Colonic mucosa (tissue), 4 donors: Measurements from ENCODE around the gene HINT3. TPM values are rescaled to one million over a fixed set of nuclear protein-coding genes. Genes with fewer than 3 reads are reported as not detected.
"Not testable (repeated sequence)": the region's sequence is repeated elsewhere in the genome, so short reads cannot be mapped to it uniquely, and the experiment has no call there.

Experiments used
- DNase-seq: peaks from one replicate; pipeline ENCODE4 v3.0.0-alpha.2; 2020
- H3K27ac ChIP-seq: fragments of 200-600 bp; one replicate; pipeline ENCODE4 v1.8.0; 2021
- H3K27me3 ChIP-seq: fragments of 200-600 bp; one replicate; pipeline ENCODE4 v1.8.0; 2021
- H3K36me3 ChIP-seq: fragments of 200-600 bp; one replicate; pipeline ENCODE4 v1.8.0; 2021
- H3K4me1 ChIP-seq: fragments of 200-600 bp; one replicate; pipeline ENCODE4 v1.8.0; 2021; ENCODE audit warnings: mild to moderate bottlenecking
- H3K4me3 ChIP-seq: fragments of 200-600 bp; one replicate; pipeline ENCODE4 v1.8.0; 2021
- H3K9ac ChIP-seq, 2 donors: one replicate each; pipeline ENCODE4 v1.7.0; 2013; ENCODE audit warnings: control low read depth in 2 of 2, low read depth in 2 of 2, low read length in 2 of 2
- H3K9me3 ChIP-seq: fragments of 200-600 bp; one replicate; pipeline ENCODE4 v1.8.0; 2021
- intact Hi-C: fragments of 100-400 bp; cut with DNase I; formaldehyde crosslinking; loops from one replicate; pipeline ENCODE4 v1.14.1; 2022
- total RNA-seq, 2 donors: library from RNA; stranded (reverse); fragmentation: NEBNext Ultra II Directional in 1 of 2; extraction: Animal tissue kit (Norgen Biotek cat#: 25700) in 1 of 2; gene quantifications; one replicate each; pipeline ENCODE4 v1.2.1, GENCODE V29; 2021
- TF ChIP-seq, protein P1 (sequence below): fragments of 200-600 bp; IDR thresholded peaks from one replicate; pipeline ENCODE4 v1.8.0; 2022; ENCODE audit warnings: antibody characterized with exemption, mild to moderate bottlenecking
- donor health status: healthy.
- donor health status: DM: no; HTN: no; CAD: no.
- donor health status: DM: no; HTN: no; CAD: no.

HINT3 gene
- total RNA-seq, 2 donors from 2014 or later: 17.1 to 38.5 TPM

DNA sequence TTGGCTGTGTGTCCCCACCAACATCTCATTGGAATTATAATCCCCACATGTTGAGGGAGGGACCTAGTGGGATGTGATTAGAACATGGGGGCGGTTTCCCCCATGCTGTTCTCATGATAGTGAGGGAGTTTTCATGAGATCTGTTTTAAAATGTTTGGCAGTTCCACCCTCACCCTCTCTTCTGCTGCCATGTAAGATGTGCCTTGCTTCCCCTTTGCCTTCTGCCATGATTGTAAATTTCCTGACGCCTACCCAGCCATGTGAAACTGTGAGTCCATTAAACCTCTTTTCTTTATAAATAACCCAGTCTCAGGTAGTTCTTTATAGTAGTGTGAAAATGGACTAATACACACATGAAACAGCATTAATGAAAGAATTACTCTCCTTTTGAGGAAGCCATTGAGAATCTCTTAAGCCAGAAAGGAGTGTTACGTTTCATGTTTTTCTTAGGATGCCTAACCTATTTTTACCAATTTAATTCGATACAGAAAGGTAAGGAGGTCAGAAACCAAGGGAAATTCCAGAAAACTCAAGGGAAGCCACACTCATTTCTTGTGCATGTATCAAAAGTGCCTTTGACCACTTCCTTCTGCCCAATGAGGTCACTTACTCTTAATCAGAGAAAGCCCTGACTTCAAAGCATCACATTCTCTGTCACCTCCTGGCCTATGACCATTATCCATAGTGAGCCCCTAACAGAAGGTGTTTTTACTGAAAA lies 24.7 kb upstream of the HINT3 start:
- TF ChIP-seq, protein P1, sequence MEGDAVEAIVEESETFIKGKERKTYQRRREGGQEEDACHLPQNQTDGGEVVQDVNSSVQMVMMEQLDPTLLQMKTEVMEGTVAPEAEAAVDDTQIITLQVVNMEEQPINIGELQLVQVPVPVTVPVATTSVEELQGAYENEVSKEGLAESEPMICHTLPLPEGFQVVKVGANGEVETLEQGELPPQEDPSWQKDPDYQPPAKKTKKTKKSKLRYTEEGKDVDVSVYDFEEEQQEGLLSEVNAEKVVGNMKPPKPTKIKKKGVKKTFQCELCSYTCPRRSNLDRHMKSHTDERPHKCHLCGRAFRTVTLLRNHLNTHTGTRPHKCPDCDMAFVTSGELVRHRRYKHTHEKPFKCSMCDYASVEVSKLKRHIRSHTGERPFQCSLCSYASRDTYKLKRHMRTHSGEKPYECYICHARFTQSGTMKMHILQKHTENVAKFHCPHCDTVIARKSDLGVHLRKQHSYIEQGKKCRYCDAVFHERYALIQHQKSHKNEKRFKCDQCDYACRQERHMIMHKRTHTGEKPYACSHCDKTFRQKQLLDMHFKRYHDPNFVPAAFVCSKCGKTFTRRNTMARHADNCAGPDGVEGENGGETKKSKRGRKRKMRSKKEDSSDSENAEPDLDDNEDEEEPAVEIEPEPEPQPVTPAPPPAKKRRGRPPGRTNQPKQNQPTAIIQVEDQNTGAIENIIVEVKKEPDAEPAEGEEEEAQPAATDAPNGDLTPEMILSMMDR: no peak
- H3K27ac ChIP-seq: no peak overlapping the region
- no peak for DNase-seq
- intact Hi-C loops: no loop called here
- no peaks in the 10 kb centered on the region for H3K27me3 ChIP-seq
- H3K4me3 ChIP-seq: no peak overlapping the region
- H3K9me3 ChIP-seq: no peaks in the 10 kb centered on the region
- H3K9ac ChIP-seq: no peak overlapping the region
- no peaks in the 10 kb centered on the region for H3K36me3 ChIP-seq
- no peaks in the 10 kb centered on the region for H3K4me1 ChIP-seq

DNA sequence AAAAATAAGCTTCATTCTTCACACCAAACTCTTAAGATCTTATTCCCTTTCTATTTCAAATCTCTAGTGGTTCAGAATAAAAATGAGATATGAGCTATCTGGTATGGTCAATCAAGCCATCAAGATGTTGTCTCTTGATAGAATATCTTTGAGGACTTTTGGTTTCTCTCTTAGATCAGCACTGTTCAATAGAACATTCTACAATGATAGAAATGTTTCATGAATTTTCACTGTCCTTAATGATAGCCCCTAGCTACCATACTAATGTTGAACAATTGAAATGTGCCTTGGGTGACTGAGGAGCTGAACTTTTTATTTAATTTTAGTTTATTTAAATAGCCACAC lies 24.1 kb upstream of the HINT3 start:
- TF ChIP-seq, protein P1: no peak
- intact Hi-C loops: no loop called here
- no peaks in the 10 kb centered on the region for H3K4me1 ChIP-seq

DNA sequence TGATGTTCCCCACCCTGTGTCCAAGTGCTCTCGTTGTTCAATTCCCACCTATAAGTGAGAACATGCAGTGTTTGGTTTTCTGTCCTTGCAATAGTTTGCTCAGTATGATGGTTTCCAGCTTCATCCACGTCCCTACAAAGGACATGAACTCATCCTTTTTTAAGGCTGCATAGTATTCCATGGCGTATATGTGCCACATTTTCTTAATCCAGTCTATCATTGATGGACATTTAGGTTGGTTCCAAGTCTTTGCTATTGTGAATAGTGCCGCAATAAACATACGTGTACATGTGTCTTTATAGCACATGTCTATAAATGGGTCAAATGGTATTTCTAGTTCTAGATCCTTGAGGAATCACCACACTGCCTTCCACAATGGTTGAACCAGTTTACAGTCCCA lies 21.1 kb upstream of the HINT3 start:
- H3K4me3 ChIP-seq, H3K9me3 ChIP-seq, DNase-seq, H3K36me3 ChIP-seq, intact Hi-C loops, H3K9ac ChIP-seq, H3K4me1 ChIP-seq, H3K27me3 ChIP-seq, H3K27ac ChIP-seq: not testable (repeated sequence)

More for the DNA sequence above, 24.1 kb upstream of the HINT3 start:
- Histone ChIP-seq H3K9ac (no peak overlapping the region), H3K36me3 (no peaks in the 10 kb centered on the region), H3K27ac (no peak overlapping the region), H3K4me3 (no peak overlapping the region), H3K27me3 (no peaks in the 10 kb centered on the region), H3K9me3 (no peaks in the 10 kb centered on the region)
- no peak for DNase-seq

DNA sequence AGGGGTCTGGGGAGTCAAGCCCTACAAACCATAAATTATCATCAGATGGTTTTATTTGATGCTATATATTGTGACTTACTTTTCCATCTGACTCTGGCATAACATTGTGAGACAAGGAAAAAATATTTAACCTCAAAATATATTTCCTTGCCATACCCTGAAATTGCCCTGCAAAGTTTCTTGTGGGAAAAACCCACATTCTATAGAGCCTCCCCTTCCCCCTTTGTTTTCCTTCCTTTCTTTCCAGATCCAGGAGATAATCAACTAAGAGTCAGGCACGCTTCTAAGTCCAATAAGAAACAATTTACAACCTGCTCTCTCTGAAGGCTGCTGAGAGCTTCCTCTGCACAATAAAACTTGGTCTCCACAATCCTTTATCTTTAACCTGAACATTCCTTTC lies 17.5 kb upstream of the HINT3 start:
- H3K4me1 ChIP-seq: peaks cover 8% of the 10 kb centered on the region
- no peak overlapping the region for H3K27ac ChIP-seq
- intact Hi-C loops: no loop called here
- no peak overlapping the region for H3K9ac ChIP-seq
- TF ChIP-seq, protein P1: no peak
- H3K36me3 ChIP-seq: no peaks in the 10 kb centered on the region
- no peak overlapping the region for H3K4me3 ChIP-seq
- H3K27me3 ChIP-seq: no peaks in the 10 kb centered on the region
- no peaks in the 10 kb centered on the region for H3K9me3 ChIP-seq
- DNase-seq: no peak

DNA sequence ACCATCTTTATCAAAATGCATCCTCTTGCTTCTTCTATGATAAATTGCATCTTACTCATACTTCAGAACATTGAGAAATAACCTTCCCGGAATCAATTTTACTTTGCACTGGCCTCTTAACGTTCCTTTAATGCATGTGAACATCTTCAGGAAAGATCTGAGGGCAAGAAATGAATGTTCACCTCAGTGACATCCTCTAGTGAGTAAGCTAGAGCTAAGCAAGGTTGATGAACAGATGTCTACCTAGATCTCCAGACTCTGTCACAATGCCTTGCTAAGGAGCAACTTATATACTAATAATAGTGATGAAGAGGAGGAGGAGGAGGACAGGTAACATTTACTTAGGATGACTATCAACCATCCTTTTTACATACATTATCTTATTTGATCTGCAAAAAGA lies 16.8 kb upstream of the HINT3 start:
- intact Hi-C loops: no loop called here
- Histone ChIP-seq H3K36me3 (no peaks in the 10 kb centered on the region), H3K9ac (no peak overlapping the region), H3K9me3 (no peaks in the 10 kb centered on the region), H3K27me3 (no peaks in the 10 kb centered on the region), H3K4me3 (no peak overlapping the region), H3K27ac (no peak overlapping the region), H3K4me1 (peaks cover 8% of the 10 kb centered on the region)
- TF ChIP-seq, protein P1: no peak
- no peak for DNase-seq

DNA sequence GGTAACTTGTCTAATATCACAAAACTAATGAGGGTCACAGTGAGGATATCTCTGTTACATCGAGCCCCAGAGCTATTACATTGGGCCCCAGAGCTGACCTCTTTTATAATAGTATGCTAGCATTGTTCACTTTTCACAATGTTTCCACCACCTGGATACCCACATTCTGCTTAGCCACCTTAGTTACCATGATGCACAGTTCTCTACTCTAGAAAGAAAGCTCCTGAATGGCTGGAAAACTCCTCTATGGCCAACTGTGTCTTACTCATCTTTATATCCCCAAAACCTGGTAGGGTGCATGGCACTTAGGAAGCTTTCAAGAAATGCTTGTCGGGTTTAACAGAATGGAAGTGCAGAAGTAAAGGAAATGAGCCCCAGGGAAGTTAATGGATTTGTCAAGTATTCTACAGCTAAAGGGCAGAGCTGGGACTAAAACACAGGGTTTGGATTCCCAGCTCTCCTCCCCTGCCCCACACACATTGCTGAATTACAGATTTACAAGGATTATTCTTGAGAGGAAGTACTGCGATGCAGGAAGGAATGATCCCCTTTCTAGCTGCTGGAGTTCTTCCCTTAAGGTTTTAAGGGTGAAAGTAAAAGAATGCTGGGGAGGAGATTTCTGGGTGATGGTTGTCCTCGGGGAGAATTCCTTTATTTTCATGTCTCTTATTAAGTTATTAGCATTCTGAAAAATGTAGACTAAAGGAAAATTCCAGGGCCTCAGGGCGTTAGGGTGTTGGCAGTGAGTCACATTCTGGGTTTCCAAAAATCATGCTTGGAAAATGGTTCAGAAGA lies 16.1 kb upstream of the HINT3 start:
- no peaks in the 10 kb centered on the region for H3K36me3 ChIP-seq
- no peak overlapping the region for H3K27ac ChIP-seq
- intact Hi-C loops: no loop called here
- H3K4me1 ChIP-seq: peaks cover 8% of the 10 kb centered on the region
- no peak for DNase-seq
- TF ChIP-seq, protein P1: no peak
- no peak overlapping the region for H3K4me3 ChIP-seq
- H3K9ac ChIP-seq: no peak overlapping the region
- H3K27me3 ChIP-seq: no peaks in the 10 kb centered on the region
- no peaks in the 10 kb centered on the region for H3K9me3 ChIP-seq
